Caco-2 (cell line): ENCODE measurements around the gene LRP8. TPM values are rescaled to one million over a fixed set of nuclear protein-coding genes. Genes with fewer than 3 reads are reported as not detected.
A peak's percentile ranks its signal among the peaks of the same experiment; 100 is the strongest.

Source experiments
- BruUV-seq: library from RNA; stranded (reverse); fragments of 400-500 nt; replicated peaks from 2 replicates; lab custom pipeline; 2021; lab: Mats Ljungman, UMichigan
- CTCF ChIA-PET: fragments of 300-600 bp; sonication (Branson Sonifier 250); formaldehyde crosslinking; loops from one replicate; lab custom pipeline; 2022; ENCODE audit warnings: antibody characterized with exemption; lab: Charles Lee
- POLR2A ChIA-PET: fragments of 300-600 bp; sonication (Branson Sonifier 250); formaldehyde crosslinking; loops from one replicate; lab custom pipeline; 2022; ENCODE audit warnings: antibody characterized with exemption; lab: Charles Lee
- DNase-seq, 2 experiments: peaks; one replicate each; pipeline versions ENCODE4 v3.0.0 to v3.0.0-alpha.2; 2020 to 2022
- H3K27me3 ChIP-seq: replicated peaks from 2 replicates; pipeline ENCODE4 v1.6.0; 2011; ENCODE audit warnings: low read length; ENCODE audit not compliant: control insufficient read depth, insufficient read depth
- H3K36me3 ChIP-seq: 2 replicates; pipeline ENCODE4 v1.5.1; 2011; ENCODE audit warnings: low read length; ENCODE audit not compliant: control insufficient read depth, insufficient read depth
- H3K4me1 ChIP-seq: fragments of 250-450 bp; sonication (Bioruptor Pico); 2 replicates; pipeline ENCODE4 v1.5.1; 2020; ENCODE audit warnings: mild to moderate bottlenecking
- H3K4me3 ChIP-seq: 2 replicates; pipeline ENCODE4 v1.5.1; 2011; ENCODE audit warnings: low read depth, mild to moderate bottlenecking, control low read depth, low read length
- H3K9me3 ChIP-seq: fragments of 250-450 bp; sonication (Bioruptor Pico); 2 replicates; pipeline ENCODE4 v1.5.1; 2020; ENCODE audit warnings: mild to moderate bottlenecking, moderate library complexity
- H3K27ac Mint-ChIP-seq: one replicate; pipeline ENCODE4 v1.8.0; 2022; ENCODE audit warnings: mixed read lengths; ENCODE audit not compliant: unreplicated experiment
- H3K27me3 Mint-ChIP-seq: one replicate; pipeline ENCODE4 v1.8.0; 2022; ENCODE audit warnings: mixed read lengths; ENCODE audit not compliant: insufficient read depth, unreplicated experiment
- H3K36me3 Mint-ChIP-seq: one replicate; pipeline ENCODE4 v1.8.0; 2022; ENCODE audit warnings: mild to moderate bottlenecking, mixed read lengths; ENCODE audit not compliant: insufficient read depth, unreplicated experiment
- H3K4me1 Mint-ChIP-seq: one replicate; pipeline ENCODE4 v1.8.0; 2022; ENCODE audit warnings: low read depth, mixed read lengths; ENCODE audit not compliant: unreplicated experiment
- H3K4me3 Mint-ChIP-seq: one replicate; pipeline ENCODE4 v1.8.0; 2022; ENCODE audit warnings: mild to moderate bottlenecking, moderate library complexity, mixed read lengths; ENCODE audit not compliant: unreplicated experiment
- H3K9me3 Mint-ChIP-seq: one replicate; pipeline ENCODE4 v1.8.0; 2022; ENCODE audit warnings: mixed read lengths; ENCODE audit not compliant: unreplicated experiment
- intact Hi-C: fragments of 100-400 bp; cut with micrococcal nuclease; formaldehyde crosslinking; loops from one replicate; pipeline ENCODE4 v1.10.0; 2022; ENCODE audit not compliant: unreplicated experiment
- total RNA-seq: library from RNA; stranded (reverse); gene quantifications from 2 replicates; pipeline ENCODE4 v1.2.3, GENCODE V29; 2022
- TF ChIP-seq, protein P1 (sequence below), 2 experiments: fragments of 200-600 bp in 1 of 2; IDR thresholded peaks; 1 replicate in 1 of 2; 2 replicates in 1 of 2; pipeline versions ENCODE4 v1.5.1 to v1.8.0; 2011 to 2022; ENCODE audit warnings: antibody characterized with exemption in 1 of 2, control low read depth in 1 of 2, inconsistent platforms in 1 of 2, low read depth in 1 of 2, low read length in 1 of 2, mild to moderate bottlenecking in 1 of 2, moderate library complexity in 1 of 2; ENCODE audit not compliant: insufficient read depth in 1 of 2, severe bottlenecking in 1 of 2, unreplicated experiment in 1 of 2

The LRP8 gene
- total RNA-seq, 1 experiment from 2014 or later = 11.8 TPM

DNA sequence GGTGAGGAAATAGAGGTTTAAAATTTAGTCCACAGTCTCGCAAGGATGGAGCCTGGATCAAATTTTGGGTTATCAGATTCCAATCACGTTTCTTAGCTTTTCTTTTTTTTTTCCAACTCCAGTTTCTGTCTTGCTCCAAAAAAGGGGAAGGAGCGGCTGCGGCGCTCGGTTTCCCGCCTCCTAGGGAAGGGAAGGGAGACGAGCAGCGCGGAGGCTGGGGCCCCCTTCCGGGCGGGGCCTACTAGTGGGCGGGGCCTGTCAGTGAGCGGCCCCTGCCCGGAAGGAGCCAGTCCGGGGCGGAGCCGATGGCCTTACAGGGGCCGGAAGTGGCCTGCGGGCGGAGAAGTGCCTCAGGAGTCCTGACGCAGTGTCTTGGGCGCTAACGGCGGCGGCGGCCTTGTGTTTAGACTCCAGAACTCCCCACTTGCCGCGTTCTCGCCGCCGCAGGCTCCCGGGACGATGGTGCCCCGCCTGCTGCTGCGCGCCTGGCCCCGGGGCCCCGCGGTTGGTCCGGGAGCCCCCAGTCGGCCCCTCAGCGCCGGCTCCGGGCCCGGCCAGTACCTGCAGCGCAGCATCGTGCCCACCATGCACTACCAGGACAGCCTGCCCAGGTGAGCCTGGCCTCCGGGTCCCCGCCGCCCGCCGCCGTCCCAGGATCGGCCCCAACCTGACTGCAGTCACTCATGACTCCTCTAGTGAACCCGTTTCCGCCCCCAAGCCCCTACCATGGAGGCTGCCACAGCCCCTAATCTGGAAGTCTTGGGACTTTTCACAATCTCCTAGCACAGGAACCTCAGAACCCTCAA lies 131.2 kb downstream of the LRP8 start, which contains the start of gene CPT2:
Gene CPT2, plus strand, starts transcription at position 340 of the 806 bp plus-strand sequence. Its CDS starts 120 bp downstream, at position 460.
- TSS peak; percentile 42 for BruUV-seq
- H3K4me1 ChIP-seq = 0 out of 2 replicates have a peak, but pooled peaks cover 3% of the 10 kb centered on the region
- TF ChIP-seq, protein P1, sequence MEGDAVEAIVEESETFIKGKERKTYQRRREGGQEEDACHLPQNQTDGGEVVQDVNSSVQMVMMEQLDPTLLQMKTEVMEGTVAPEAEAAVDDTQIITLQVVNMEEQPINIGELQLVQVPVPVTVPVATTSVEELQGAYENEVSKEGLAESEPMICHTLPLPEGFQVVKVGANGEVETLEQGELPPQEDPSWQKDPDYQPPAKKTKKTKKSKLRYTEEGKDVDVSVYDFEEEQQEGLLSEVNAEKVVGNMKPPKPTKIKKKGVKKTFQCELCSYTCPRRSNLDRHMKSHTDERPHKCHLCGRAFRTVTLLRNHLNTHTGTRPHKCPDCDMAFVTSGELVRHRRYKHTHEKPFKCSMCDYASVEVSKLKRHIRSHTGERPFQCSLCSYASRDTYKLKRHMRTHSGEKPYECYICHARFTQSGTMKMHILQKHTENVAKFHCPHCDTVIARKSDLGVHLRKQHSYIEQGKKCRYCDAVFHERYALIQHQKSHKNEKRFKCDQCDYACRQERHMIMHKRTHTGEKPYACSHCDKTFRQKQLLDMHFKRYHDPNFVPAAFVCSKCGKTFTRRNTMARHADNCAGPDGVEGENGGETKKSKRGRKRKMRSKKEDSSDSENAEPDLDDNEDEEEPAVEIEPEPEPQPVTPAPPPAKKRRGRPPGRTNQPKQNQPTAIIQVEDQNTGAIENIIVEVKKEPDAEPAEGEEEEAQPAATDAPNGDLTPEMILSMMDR (IDR thresholded peaks at IDR 0.05; ENCODE audit: insufficient read depth in 1 of 2, low read depth in 1 of 2, low read length in 1 of 2, severe bottlenecking in 1 of 2, unreplicated experiment in 1 of 2) = no peak
- no peaks in the 10 kb centered on the region for H3K36me3 Mint-ChIP-seq
- no peaks in the 10 kb centered on the region for H3K9me3 Mint-ChIP-seq
- ChIA-PET POLR2A (interaction anchor here (0.5 kb wide), 1 partner anchor 793 kb away, joined by 3 read pairs; the partner anchor contains the start of gene ORC1), CTCF (no interaction called here)
- peak; percentile 90 for DNase-seq
- H3K27me3 Mint-ChIP-seq = no peaks in the 10 kb centered on the region
- peaks cover 21% of the 10 kb centered on the region for H3K4me1 Mint-ChIP-seq
- intact Hi-C loops = loop anchor here (1.0 to 2.0 kb wide), 2 partner anchors 14 to 42 kb away; partner anchors contain the start of gene MAGOH
- peak within 1 kb of the TSS; percentile 83 for H3K4me3 ChIP-seq
- H3K36me3 ChIP-seq = no peaks in the 10 kb centered on the region
- no peaks in the 10 kb centered on the region for H3K27me3 ChIP-seq
- peak within 1 kb of the TSS; percentile 99 for H3K4me3 Mint-ChIP-seq
- peak within 1 kb of the TSS; percentile 98 for H3K27ac Mint-ChIP-seq
- no peaks in the 10 kb centered on the region for H3K9me3 ChIP-seq

DNA sequence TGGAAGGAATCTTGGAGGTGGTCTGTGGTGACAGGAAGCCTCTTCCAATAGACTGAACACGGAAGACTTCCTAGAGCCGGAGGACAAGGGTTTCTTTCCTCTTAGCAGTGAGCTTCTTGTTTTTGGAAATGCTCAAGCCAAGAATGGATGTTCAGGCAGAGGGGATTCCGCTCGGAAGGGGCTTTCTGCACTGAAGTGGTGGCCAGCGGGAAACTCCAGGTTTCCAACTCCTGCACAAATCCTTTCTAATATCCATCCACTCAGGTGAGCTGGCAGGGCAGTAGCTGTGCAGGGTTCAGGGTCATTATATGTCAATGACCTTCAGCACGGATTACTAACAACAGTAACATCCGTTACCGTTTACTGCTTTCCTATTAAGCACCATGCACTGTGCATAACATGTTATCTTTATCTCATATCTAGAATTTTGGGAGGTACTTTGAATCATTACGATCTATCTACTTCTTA lies 131.8 kb downstream of the LRP8 start:
- Histone ChIP-seq H3K4me1 (0 out of 2 replicates have a peak, but pooled peaks cover 3% of the 10 kb centered on the region), H3K4me3 (peak overlapping the region; percentile 83), H3K9me3 (no peaks in the 10 kb centered on the region), H3K36me3 (no peaks in the 10 kb centered on the region), H3K27me3 (no peaks in the 10 kb centered on the region)
- TF ChIP-seq, protein P1 (IDR thresholded peaks at IDR 0.05; ENCODE audit: insufficient read depth in 1 of 2, low read depth in 1 of 2, low read length in 1 of 2, severe bottlenecking in 1 of 2, unreplicated experiment in 1 of 2) = no peak
- H3K4me1 Mint-ChIP-seq = peaks cover 21% of the 10 kb centered on the region
- peak overlapping the region; percentile 98 for H3K27ac Mint-ChIP-seq
- no peaks in the 10 kb centered on the region for H3K27me3 Mint-ChIP-seq
- BruUV-seq = no TSS peak
- intact Hi-C loops = loop anchor here (1.0 to 2.0 kb wide), 2 partner anchors 13 to 42 kb away; partner anchors contain the start of gene MAGOH
- CTCF ChIA-PET = interaction anchor here (1.0 kb wide), 1 partner anchor 10 kb away, joined by 4 read pairs; no protein-coding TSS in a partner anchor
- DNase-seq = no peak
- H3K4me3 Mint-ChIP-seq = peak overlapping the region; percentile 99
- POLR2A ChIA-PET = interaction anchor here (0.5 kb wide), 1 partner anchor 792 kb away, joined by 3 read pairs; the partner anchor contains the start of gene ORC1
- H3K9me3 Mint-ChIP-seq = no peaks in the 10 kb centered on the region
- H3K36me3 Mint-ChIP-seq = no peaks in the 10 kb centered on the region
